Esophagus squamous epithelium (tissue), 5 donors: ENCODE data around the gene IL3RA. TPM values are rescaled to one million over a fixed set of nuclear protein-coding genes. Genes with fewer than 3 reads are reported as not detected.

Experiments
- DNase-seq: peaks from one replicate; lab custom pipeline; 2025; lab: John Stamatoyannopoulos, UW
- H3K27ac ChIP-seq, 4 donors: fragments of 200-600 bp; sonication (generic); one replicate each; pipeline ENCODE4 v1.5.1; 2016 to 2019; ENCODE audit warnings: mild to moderate bottlenecking in 1 of 4
- H3K27me3 ChIP-seq, 4 donors: fragments of 200-600 bp; sonication (generic); 1 replicate in 3 of 4; 2 replicates in 1 of 4; pipeline versions ENCODE4 v1.5.1 to v1.6.0; 2017 to 2021; ENCODE audit warnings: antibody characterized with exemption in 1 of 4
- H3K36me3 ChIP-seq, 3 donors: fragments of 200-600 bp; sonication (generic); one replicate each; pipeline ENCODE4 v1.5.1; 2016 to 2019
- H3K4me1 ChIP-seq, 3 donors: fragments of 200-600 bp; sonication (generic); one replicate each; pipeline ENCODE4 v1.5.1; 2017 to 2019
- H3K4me3 ChIP-seq, 4 donors: fragments of 200-600 bp; sonication (generic); 1 replicate in 3 of 4; 2 replicates in 1 of 4; pipeline ENCODE4 v1.5.1; 2016 to 2019; ENCODE audit warnings: mild to moderate bottlenecking in 2 of 4, moderate library complexity in 1 of 4
- H3K9me3 ChIP-seq, 3 donors: fragments of 200-600 bp; sonication (generic); one replicate each; pipeline ENCODE4 v1.5.1; 2016 to 2019
- CTCF ChIP-seq, 6 experiments: fragments of 450-650 bp in 4 of 6; fragments of 200-600 bp in 2 of 6; sonication (generic) in 2 of 6; IDR thresholded peaks; one replicate each; pipeline ENCODE4 v1.5.1; 2016 to 2019; ENCODE audit warnings: antibody characterized with exemption in 6 of 6, mild to moderate bottlenecking in 4 of 6, moderate library complexity in 4 of 6
- POLR2A ChIP-seq, 4 donors: fragments of 450-650 bp; IDR thresholded peaks; one replicate each; pipeline ENCODE4 v1.6.1; 2017; ENCODE audit warnings: antibody characterized with exemption in 4 of 4, mild to moderate bottlenecking in 4 of 4, moderate library complexity in 3 of 4
- WGBS, 2 donors: methylation state at CpG; one replicate each; pipeline ENCODE4 v1.1.5; 2018; 5-methylcytosine and 5-hydroxymethylcytosine counted together
- intact Hi-C: fragments of 100-400 bp; cut with DNase I; formaldehyde crosslinking; loops from one replicate; pipeline ENCODE4 v1.15.0; 2022
- total RNA-seq, 4 donors: library from RNA; depleted of rRNA; stranded (reverse); fragments of >200 nt; gene quantifications; one replicate each; pipeline ENCODE4 v1.1.0, GENCODE V29; 2016
- donor health status: DM: yes; HTN: yes; CAD: no.

The IL3RA gene
- total RNA-seq, 4 donors from 2014 or later = 0.92 to 12.3 (median 5.9) TPM; not detected in 1

- no peak for TF ChIP-seq POLR2A (IDR thresholded peaks at IDR 0.05)
- TF ChIP-seq CTCF (IDR thresholded peaks at IDR 0.05) = no peak
- Histone ChIP-seq H3K9me3 (no peaks in the 10 kb centered on the region), H3K27me3 (no peaks in the 10 kb centered on the region), H3K4me3 (no peak overlapping the region), H3K4me1 (no peaks in the 10 kb centered on the region), H3K36me3 (no peaks in the 10 kb centered on the region), H3K27ac (no peak overlapping the region)
- DNase-seq = peak; percentile 10
- WGBS, 2 donors = 31 to 43% methylated on average over 10 to 11 of the region's 18 CpGs
- intact Hi-C loops = no loop called here
Measured at GRCh38 chrX:1316527-1316926, 20.1 kb upstream of the IL3RA start.

- Histone ChIP-seq H3K9me3 (no peaks in the 10 kb centered on the region), H3K27me3 (no peaks in the 10 kb centered on the region), H3K36me3 (no peaks in the 10 kb centered on the region), H3K27ac (no peak overlapping the region), H3K4me3 (no peak overlapping the region), H3K4me1 (peaks cover 0 to 4% (median 0%) of the 10 kb centered on the region in 3 donors)
- intact Hi-C loops = no loop called here
- no peak for DNase-seq
- WGBS, 2 donors = 66 to 81% methylated on average over 7 to 10 of the region's 13 CpGs
- TF ChIP-seq POLR2A (IDR thresholded peaks at IDR 0.05) (no peak), CTCF (IDR thresholded peaks at IDR 0.05) (no peak)
Measured at GRCh38 chrX:1321674-1322073, 14.9 kb upstream of the IL3RA start.

GRCh38 chrX:1322393-1322792 lies 14.2 kb upstream of the IL3RA start:
- WGBS, 2 donors = 57 to 67% methylated on average over 2 to 9 of the region's 9 CpGs
- Histone ChIP-seq H3K27ac (no peak overlapping the region), H3K27me3 (no peaks in the 10 kb centered on the region), H3K4me3 (no peak overlapping the region), H3K36me3 (no peaks in the 10 kb centered on the region), H3K4me1 (peaks cover 0 to 4% (median 0%) of the 10 kb centered on the region in 3 donors), H3K9me3 (no peaks in the 10 kb centered on the region)
- no peak for TF ChIP-seq POLR2A (IDR thresholded peaks at IDR 0.05)
- no peak for TF ChIP-seq CTCF (IDR thresholded peaks at IDR 0.05)
- intact Hi-C loops = no loop called here
- DNase-seq = no peak

GRCh38 chrX:1323315-1323714 lies 13.3 kb upstream of the IL3RA start:
- Histone ChIP-seq H3K4me3 (no peak overlapping the region), H3K27ac (no peak overlapping the region), H3K27me3 (no peaks in the 10 kb centered on the region), H3K4me1 (peaks cover 0 to 4% (median 0%) of the 10 kb centered on the region in 3 donors), H3K9me3 (no peaks in the 10 kb centered on the region), H3K36me3 (no peaks in the 10 kb centered on the region)
- intact Hi-C loops = no loop called here
- DNase-seq = no peak
- TF ChIP-seq CTCF (IDR thresholded peaks at IDR 0.05) (peak in 2 of 6 experiments; percentile 30 to 35), POLR2A (IDR thresholded peaks at IDR 0.05) (no peak)
- 12 to 18% methylated on average over 6 to 8 of the region's 10 CpGs for WGBS, 2 donors

- Histone ChIP-seq H3K27ac (no peak overlapping the region), H3K9me3 (no peaks in the 10 kb centered on the region), H3K4me3 (no peak overlapping the region), H3K27me3 (no peaks in the 10 kb centered on the region), H3K36me3 (no peaks in the 10 kb centered on the region), H3K4me1 (peaks cover 0 to 4% (median 0%) of the 10 kb centered on the region in 3 donors)
- TF ChIP-seq POLR2A (IDR thresholded peaks at IDR 0.05) (no peak), CTCF (IDR thresholded peaks at IDR 0.05) (no peak)
- DNase-seq = no peak
- WGBS, 2 donors = 34 to 47% methylated on average over 10 to 12 of the region's 20 CpGs
- intact Hi-C loops = no loop called here
Measured at GRCh38 chrX:1325515-1326116, 11.0 kb upstream of the IL3RA start.
